Panc1 (cell line): Measurements from ENCODE around the gene CYP4Z1.
"Not testable (repeated sequence)": the region's sequence is repeated elsewhere in the genome, so short reads cannot be mapped to it uniquely, and the experiment has no call there.

ENCODE experiments used
- CTCF ChIP-seq: fragments of 450-650 bp; IDR thresholded peaks from 2 replicates; pipeline ENCODE4 v1.5.1; 2017; ENCODE audit warnings: mild to moderate bottlenecking
- POLR2AphosphoS5 ChIP-seq: IDR thresholded peaks from 2 replicates; pipeline ENCODE4 v1.6.1; 2012; ENCODE audit warnings: mild to moderate bottlenecking, low read depth, low read length, moderate library complexity

DNA sequence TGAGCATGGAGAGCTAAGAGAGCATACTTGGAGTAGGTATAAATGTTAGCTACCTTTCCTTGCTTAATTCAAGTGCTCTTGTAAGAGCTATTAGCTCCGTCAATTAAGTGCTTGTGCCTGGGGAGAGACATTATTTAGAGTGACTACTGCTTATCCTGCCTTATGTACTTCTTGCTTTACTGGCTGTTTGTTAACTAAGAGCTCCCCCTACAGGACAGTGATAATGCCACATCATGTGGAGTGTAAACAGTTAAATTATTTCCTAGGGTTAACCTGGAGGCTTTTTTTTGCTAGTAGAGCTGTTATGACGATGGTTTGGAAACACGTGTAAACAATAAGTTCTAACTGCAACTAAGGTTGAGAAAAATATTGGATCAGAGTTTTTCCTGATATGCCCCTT is 24.4 kb downstream of the CYP4Z1 start:
- not testable (repeated sequence) for TF ChIP-seq CTCF, POLR2AphosphoS5
